Measurements from ENCODE around the gene FAM240A.

The FAM240A gene

GRCh38 chr3:46664971-46665762 lies 52.8 kb downstream of the FAM240A start:
- H3K9me3 Mint-ChIP-seq: no peaks in the 10 kb centered on the region
- no peaks in the 10 kb centered on the region for H3K36me3 Mint-ChIP-seq (ENCODE audit: insufficient read depth)
- H3K4me1 Mint-ChIP-seq (ENCODE audit: low read depth in 2 of 2): no peaks in the 10 kb centered on the region
- peaks cover 0 to 30% of the 10 kb centered on the region in 2 donors for H3K27me3 Mint-ChIP-seq
- H3K4me3 Mint-ChIP-seq: no peak overlapping the region
- H3K27ac Mint-ChIP-seq: no peak overlapping the region
- ATAC-seq (replicated peaks) (no peak), DNase-seq (no peak)

GRCh38 chr3:46665763-46666452 lies 53.6 kb downstream of the FAM240A start:
- no peak overlapping the region for H3K4me3 Mint-ChIP-seq
- peaks cover 0 to 23% of the 10 kb centered on the region in 2 donors for H3K27me3 Mint-ChIP-seq
- H3K4me1 Mint-ChIP-seq (ENCODE audit: low read depth in 2 of 2): no peaks in the 10 kb centered on the region
- no peaks in the 10 kb centered on the region for H3K9me3 Mint-ChIP-seq
- ATAC-seq (replicated peaks): no peak
- H3K27ac Mint-ChIP-seq: no peak overlapping the region
- H3K36me3 Mint-ChIP-seq (ENCODE audit: insufficient read depth): no peaks in the 10 kb centered on the region
- DNase-seq: no peak

DNA sequence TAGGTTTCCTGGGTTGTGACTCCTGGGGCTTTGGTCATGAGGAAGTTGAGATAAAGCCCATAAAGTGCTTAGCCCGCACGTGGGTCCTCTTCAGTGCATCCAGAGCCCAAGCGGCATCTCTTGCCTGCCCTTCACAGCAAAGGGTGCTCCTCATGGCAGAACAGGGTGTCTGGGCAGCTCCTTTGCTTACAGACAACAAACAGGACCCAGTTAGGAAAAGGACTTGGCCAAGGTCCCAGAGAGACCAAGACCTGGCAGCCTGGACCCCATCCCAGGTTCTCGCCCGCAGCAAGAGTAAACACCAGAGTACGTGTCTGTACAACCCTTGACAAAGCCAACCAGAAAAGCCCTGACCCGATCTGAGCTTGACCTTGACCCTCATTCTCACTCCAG lies 54.1 kb downstream of the FAM240A start:
- Mint-ChIP-seq H3K4me1 (ENCODE audit: low read depth in 2 of 2) (no peaks in the 10 kb centered on the region), H3K27ac (no peak overlapping the region), H3K9me3 (no peaks in the 10 kb centered on the region), H3K27me3 (peaks cover 0 to 18% of the 10 kb centered on the region in 2 donors), H3K4me3 (no peak overlapping the region), H3K36me3 (ENCODE audit: insufficient read depth) (no peaks in the 10 kb centered on the region)
- ATAC-seq (replicated peaks): no peak
- DNase-seq: no peak

- no peaks in the 10 kb centered on the region for H3K4me1 Mint-ChIP-seq (ENCODE audit: low read depth in 2 of 2)
- ATAC-seq (replicated peaks) (no peak), DNase-seq (no peak)
- H3K36me3 Mint-ChIP-seq (ENCODE audit: insufficient read depth): no peaks in the 10 kb centered on the region
- no peak overlapping the region for H3K4me3 Mint-ChIP-seq
- H3K27me3 Mint-ChIP-seq: peaks cover 0 to 11% of the 10 kb centered on the region in 2 donors
- no peak overlapping the region for H3K27ac Mint-ChIP-seq
- H3K9me3 Mint-ChIP-seq: no peaks in the 10 kb centered on the region
These were observed 54.8 kb downstream of the FAM240A start for GRCh38 chr3:46667061-46667621.

DNA sequence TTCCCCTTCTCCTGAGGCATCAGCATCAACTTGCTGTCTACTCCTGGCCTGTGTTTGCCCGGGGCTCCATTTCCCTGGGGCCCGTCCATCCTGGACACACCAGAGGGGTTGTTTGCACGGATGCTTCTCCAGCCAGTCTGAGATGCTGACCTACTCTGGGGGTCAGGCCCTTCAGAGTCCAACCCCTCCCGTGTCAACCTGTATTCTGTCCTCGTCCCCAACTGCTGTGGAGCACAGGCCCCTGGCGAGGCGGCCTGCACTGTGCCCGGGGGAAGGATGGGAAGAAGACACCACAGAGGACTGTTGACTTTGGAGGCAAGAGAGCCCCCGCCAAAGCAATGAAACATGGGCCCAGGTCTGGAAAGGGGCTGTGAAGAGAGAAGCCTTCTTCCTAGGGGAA lies 55.3 kb downstream of the FAM240A start:
- H3K36me3 Mint-ChIP-seq (ENCODE audit: insufficient read depth): no peaks in the 10 kb centered on the region
- H3K27ac Mint-ChIP-seq: no peak overlapping the region
- no peaks in the 10 kb centered on the region for H3K4me1 Mint-ChIP-seq (ENCODE audit: low read depth in 2 of 2)
- DNase-seq: no peak
- H3K27me3 Mint-ChIP-seq: peaks cover 0 to 5% of the 10 kb centered on the region in 2 donors
- no peaks in the 10 kb centered on the region for H3K9me3 Mint-ChIP-seq
- ATAC-seq (replicated peaks): no peak
- H3K4me3 Mint-ChIP-seq: no peak overlapping the region

DNA sequence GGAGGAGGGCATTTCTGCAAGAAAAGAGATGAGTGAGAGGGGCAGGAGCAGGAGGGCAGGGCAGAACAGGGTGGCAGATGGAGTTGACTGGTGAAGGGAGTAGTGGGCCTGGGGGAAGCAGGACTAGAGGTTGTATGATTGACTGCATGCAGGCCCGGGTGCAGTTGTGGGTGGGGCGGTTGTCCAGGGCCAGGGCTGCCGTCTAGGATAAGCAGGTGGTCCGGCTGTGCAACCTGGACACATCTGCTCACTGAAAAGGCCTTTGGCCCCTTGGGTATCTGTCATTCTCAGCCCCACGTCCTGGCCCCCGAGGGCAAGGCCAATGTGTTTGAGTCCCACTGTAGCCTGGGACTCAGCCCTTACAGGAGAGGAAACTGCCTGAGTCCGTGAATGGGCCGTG lies 55.8 kb downstream of the FAM240A start:
- ATAC-seq (replicated peaks): no peak
- Mint-ChIP-seq H3K27me3 (peaks cover 0 to 2% of the 10 kb centered on the region in 2 donors), H3K36me3 (ENCODE audit: insufficient read depth) (no peaks in the 10 kb centered on the region), H3K4me3 (no peak overlapping the region), H3K4me1 (ENCODE audit: low read depth in 2 of 2) (no peaks in the 10 kb centered on the region), H3K27ac (no peak overlapping the region), H3K9me3 (no peaks in the 10 kb centered on the region)
- DNase-seq: no peak

DNA sequence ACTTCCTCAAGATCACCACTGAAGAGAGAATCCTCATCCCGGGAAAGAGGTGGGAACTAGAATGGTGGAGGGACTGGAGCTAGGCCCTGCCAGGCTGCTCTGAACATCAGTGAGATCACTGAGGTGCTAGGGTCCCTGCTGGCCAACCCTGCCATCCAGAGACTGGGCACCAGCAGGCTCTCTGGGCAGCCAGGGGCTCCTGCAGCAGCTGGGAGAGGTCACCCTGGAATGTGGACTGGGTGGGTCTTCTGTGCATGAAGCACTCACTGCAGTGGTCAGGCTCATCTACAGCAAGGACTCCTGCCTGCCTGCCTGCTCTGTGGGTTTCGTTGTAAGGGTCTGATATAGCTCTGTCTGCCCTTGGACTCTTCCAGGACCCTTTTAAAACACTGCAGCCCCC lies 56.3 kb downstream of the FAM240A start:
- Mint-ChIP-seq H3K36me3 (ENCODE audit: insufficient read depth) (no peaks in the 10 kb centered on the region), H3K9me3 (no peaks in the 10 kb centered on the region), H3K27me3 (peaks cover 0 to 6% of the 10 kb centered on the region in 2 donors), H3K4me3 (no peak overlapping the region), H3K4me1 (ENCODE audit: low read depth in 2 of 2) (no peaks in the 10 kb centered on the region), H3K27ac (no peak overlapping the region)
- DNase-seq (no peak), ATAC-seq (replicated peaks) (no peak)

DNA sequence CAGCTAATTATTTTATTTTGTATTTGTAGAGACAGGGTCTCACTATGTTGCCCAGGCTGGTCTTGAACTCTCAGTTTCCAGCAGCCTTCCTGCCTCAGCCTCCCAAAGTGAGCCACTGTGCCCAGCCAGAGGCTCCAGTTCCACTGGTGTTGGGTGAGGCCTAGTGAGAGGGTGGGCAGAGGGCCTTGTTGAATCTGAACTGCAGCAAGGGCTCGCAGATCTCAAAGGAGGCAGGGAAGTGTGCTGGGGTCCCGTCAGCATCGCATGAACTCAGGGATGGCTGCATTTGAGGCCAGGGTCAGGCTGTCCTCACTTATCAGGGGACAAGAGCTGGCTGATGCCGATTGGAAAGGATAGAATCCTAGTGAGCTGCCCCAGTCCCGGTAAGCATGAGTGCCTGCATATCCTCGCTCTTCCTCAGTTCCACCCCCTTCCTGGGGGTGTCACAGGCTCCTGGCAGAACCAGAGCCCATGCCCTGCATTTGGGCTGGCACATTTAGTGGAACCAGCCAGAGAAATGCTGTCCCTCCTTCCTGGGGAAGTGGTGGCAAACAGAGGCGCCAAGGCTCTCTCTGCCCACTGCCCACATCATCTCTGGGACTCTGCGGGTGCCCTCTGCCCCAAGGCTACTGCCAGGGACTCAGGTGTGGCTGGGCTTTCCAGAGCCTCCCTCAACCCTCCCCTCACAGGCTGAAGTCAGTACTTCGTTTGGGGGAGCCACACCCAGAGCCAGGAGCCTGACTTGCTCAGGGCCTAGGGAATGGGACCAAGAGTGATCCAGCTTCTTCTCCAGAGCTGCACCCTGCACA lies 57.1 kb downstream of the FAM240A start:
- Mint-ChIP-seq H3K4me1 (ENCODE audit: low read depth in 2 of 2) (no peaks in the 10 kb centered on the region), H3K27me3 (peaks cover 0 to 8% of the 10 kb centered on the region in 2 donors), H3K36me3 (ENCODE audit: insufficient read depth) (no peaks in the 10 kb centered on the region), H3K9me3 (no peaks in the 10 kb centered on the region), H3K27ac (peak overlapping the region in 1 of 2 donors; percentile 10), H3K4me3 (no peak overlapping the region)
- DNase-seq: no peak
- no peak for ATAC-seq (replicated peaks)

DNA sequence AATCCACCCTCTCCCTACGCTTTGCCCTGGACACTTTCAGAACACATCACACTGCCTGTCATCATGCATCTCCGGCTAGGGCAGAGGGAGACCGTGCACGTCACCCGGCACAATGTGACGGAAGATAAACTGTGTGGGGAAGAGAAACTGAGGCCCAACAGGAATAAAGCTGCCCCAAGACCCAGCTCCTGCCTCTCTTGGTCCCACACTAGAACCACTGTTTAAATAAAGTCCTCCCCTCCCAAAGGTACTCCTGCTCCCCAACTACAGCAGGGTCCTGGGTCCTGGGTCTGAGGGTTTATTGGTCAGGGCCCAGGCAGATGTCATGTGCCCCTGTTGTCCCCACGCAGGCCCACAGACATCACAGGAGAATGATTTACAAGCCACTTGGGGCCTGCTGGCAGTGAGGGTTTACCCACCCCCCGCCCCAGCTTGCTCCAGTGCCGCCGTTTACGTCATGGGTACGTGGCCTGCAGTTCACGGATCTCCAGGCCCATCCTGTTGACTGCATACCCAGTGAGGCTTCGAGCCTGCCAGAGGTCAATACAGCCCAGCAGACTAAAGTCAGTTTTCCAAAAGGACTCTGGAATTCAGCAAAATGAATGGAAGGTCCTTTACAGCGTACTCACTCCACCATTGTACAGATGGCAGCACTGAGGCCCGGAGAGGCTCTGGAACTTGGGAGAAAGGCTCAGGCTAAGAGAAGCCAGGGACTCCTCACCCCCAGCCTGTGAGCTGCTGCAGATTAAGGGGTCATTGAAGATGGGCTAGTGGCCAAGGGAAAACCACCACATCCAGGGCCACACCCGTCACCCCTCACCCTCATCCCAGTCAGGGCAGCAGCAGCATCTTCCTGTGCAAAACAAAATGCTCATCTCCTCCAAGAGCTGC lies 57.9 kb downstream of the FAM240A start:
- H3K27me3 Mint-ChIP-seq: peaks cover 0 to 8% of the 10 kb centered on the region in 2 donors
- no peaks in the 10 kb centered on the region for H3K9me3 Mint-ChIP-seq
- no peaks in the 10 kb centered on the region for H3K4me1 Mint-ChIP-seq (ENCODE audit: low read depth in 2 of 2)
- no peak overlapping the region for H3K4me3 Mint-ChIP-seq
- DNase-seq (no peak), ATAC-seq (replicated peaks) (no peak)
- peak overlapping the region in 1 of 2 donors; percentile 10 for H3K27ac Mint-ChIP-seq
- no peaks in the 10 kb centered on the region for H3K36me3 Mint-ChIP-seq (ENCODE audit: insufficient read depth)

DNA sequence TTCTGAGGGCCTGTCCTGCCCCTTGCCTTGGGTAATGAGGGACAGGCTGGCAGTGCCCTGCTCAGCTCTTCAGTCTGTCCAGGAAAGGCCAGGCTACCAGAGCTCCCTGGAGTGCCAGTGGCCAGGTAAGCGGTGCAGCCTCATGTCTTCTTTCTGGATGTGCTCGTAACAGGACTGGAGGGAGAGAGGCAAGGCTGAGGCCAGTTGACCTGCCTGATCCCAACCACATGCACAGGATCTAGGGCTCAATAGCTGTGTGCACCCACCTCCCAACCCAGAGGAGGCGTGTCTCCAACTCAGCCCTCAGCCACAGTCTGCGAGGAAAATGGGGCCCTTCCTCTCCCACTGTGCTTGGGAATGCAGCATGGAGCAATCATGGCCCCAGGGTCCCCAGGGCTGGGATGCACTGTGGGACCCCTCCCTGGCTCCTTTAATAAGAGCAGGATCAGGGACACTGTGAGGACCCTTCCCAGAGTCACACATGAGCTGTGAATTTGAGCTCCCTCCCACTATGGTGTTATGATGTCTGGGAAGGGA lies 58.6 kb downstream of the FAM240A start:
- no peak overlapping the region for H3K4me3 Mint-ChIP-seq
- H3K27ac Mint-ChIP-seq: no peak overlapping the region
- H3K27me3 Mint-ChIP-seq: peaks cover 0 to 8% of the 10 kb centered on the region in 2 donors
- DNase-seq (no peak), ATAC-seq (replicated peaks) (no peak)
- no peaks in the 10 kb centered on the region for H3K4me1 Mint-ChIP-seq (ENCODE audit: low read depth in 2 of 2)
- H3K36me3 Mint-ChIP-seq (ENCODE audit: insufficient read depth): no peaks in the 10 kb centered on the region
- no peaks in the 10 kb centered on the region for H3K9me3 Mint-ChIP-seq

DNA sequence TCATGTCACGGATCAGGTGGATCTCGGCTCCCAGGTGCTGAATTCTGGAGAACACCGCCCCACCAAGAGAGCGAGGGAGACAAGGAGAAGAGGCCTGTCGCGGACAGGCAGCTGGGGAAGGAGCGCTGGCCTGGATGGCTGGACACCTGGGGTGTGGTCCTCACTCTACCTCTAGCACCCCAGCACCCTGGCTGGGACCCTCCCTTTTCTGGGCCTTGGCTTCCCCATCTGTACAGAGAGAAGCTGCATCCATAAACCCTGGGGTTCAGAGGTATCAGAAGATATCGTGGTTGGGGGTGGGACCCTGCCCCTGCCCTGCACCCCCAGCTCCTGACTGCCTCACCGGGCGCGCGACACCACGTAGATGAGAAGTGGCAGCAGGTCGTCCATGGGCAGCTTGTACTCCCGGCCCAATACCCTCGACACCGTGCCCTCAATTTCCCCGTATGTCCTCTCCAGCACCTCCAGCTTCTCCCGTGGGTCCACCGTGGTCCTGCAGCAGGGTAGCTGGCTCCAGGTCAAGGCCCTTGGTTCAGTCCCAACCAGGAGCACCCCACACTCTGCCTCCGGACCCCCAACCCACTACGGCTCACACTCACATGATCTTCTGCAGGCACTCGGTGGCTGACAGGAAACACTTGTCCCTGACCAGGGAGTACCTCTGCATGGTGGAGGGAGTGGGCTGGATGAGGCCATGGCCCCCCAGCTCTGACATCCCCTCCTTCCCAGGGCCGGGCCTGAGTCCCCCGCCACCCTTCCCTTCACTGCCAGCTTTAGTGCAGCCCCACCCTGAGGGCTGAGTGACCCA lies 59.4 kb downstream of the FAM240A start:
- H3K4me3 Mint-ChIP-seq: no peak overlapping the region
- H3K27ac Mint-ChIP-seq: no peak overlapping the region

GRCh38 chr3:46672349-46672695 lies 60.0 kb downstream of the FAM240A start:
- DNase-seq (no peak), ATAC-seq (replicated peaks) (no peak)
- H3K27ac Mint-ChIP-seq: no peak overlapping the region
- peaks cover 0 to 8% of the 10 kb centered on the region in 2 donors for H3K27me3 Mint-ChIP-seq
- H3K4me3 Mint-ChIP-seq: no peak overlapping the region
- H3K36me3 Mint-ChIP-seq (ENCODE audit: insufficient read depth): no peaks in the 10 kb centered on the region
- no peaks in the 10 kb centered on the region for H3K9me3 Mint-ChIP-seq
- H3K4me1 Mint-ChIP-seq (ENCODE audit: low read depth in 2 of 2): no peaks in the 10 kb centered on the region

More for the DNA sequence above, 59.4 kb downstream of the FAM240A start:
- H3K36me3 Mint-ChIP-seq (ENCODE audit: insufficient read depth): no peaks in the 10 kb centered on the region
- H3K9me3 Mint-ChIP-seq: no peaks in the 10 kb centered on the region
- H3K4me1 Mint-ChIP-seq (ENCODE audit: low read depth in 2 of 2): no peaks in the 10 kb centered on the region
- peaks cover 0 to 8% of the 10 kb centered on the region in 2 donors for H3K27me3 Mint-ChIP-seq
- DNase-seq (no peak), ATAC-seq (replicated peaks) (no peak)

Data from effector memory CD8-positive, alpha-beta T cell (primary cell).